Activated T-helper 9 cell treated with anti-CD3 and anti-CD28 coated beads, Interleukin-2, amount 50 U/mL, for 16 hours (primary cell): ENCODE measurements around the gene NACC1.
A peak's percentile ranks its signal among the peaks of the same experiment; 100 is the strongest.

Source experiments
- DNase-seq: peaks from one replicate; pipeline ENCODE4 v3.0.0-alpha.2; 2020; ENCODE audit warnings: low read depth

Gene NACC1

GRCh38 chr19:13100031-13100588, 18.0 kb upstream of the NACC1 start:
- DNase-seq, result no peak

GRCh38 chr19:13100841-13101589, 17.0 kb upstream of the NACC1 start:
- DNase-seq, result no peak

DNA sequence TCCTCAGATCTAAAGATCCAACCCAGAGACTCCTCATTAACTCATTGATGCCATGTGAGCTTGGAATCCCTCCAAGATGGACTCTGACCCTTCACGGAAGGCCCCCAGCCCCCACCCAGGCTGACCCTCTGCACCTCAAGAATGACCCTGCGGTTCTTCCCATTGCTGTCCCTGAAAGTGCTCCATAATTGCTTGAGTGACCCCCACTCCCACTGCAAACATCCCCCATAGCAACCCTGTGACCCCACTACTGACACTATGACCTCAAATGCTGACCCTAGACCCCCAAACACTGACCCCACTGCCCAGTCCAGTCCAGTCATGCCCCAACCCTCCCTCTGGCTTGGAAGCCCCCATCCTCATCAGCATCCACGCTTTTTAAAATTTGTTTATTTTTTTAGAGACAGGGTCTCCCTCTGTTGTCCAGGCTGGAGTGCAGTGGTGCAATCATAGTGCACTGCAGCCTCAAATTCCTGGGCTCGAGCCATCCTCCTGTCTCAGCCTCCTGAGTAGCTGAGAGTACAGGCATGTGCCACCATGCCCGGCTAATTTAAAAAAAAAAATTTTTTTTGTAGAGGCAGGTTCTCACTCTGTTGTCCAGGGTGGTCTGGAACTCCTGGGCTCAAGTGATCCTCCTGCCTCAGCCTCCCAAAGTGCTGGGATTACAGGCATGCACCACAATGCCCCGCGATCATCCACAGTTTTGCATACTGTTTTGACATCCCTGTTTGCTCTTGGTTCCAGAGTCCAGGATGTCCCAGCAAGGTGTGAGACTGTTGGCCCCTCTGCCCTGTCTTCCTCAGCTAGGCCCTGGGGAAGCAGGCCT, 16.3 kb upstream of the NACC1 start:
- DNase-seq, result no peak

DNA sequence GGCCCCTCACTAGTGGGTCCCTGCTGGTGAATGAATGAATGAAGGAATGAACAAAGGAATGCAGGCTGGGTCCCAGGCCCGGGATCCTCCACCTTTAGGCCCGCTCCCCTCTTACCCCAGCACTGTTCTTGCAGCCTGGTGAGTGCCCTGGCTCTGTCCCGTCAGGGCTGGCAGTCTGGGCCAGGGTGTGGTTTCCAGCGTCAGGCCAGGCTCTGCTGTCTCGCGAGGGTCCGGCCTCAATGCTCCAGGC, 15.7 kb upstream of the NACC1 start:
- DNase-seq, result no peak

GRCh38 chr19:13102666-13103580, 15.1 kb upstream of the NACC1 start, which contains the start of gene LYL1:
TSS of gene LYL1 (minus strand) at chr19:13102858. CDS start at chr19:13101171, 1,687 bp downstream.
- DNase-seq, result no peak

DNA sequence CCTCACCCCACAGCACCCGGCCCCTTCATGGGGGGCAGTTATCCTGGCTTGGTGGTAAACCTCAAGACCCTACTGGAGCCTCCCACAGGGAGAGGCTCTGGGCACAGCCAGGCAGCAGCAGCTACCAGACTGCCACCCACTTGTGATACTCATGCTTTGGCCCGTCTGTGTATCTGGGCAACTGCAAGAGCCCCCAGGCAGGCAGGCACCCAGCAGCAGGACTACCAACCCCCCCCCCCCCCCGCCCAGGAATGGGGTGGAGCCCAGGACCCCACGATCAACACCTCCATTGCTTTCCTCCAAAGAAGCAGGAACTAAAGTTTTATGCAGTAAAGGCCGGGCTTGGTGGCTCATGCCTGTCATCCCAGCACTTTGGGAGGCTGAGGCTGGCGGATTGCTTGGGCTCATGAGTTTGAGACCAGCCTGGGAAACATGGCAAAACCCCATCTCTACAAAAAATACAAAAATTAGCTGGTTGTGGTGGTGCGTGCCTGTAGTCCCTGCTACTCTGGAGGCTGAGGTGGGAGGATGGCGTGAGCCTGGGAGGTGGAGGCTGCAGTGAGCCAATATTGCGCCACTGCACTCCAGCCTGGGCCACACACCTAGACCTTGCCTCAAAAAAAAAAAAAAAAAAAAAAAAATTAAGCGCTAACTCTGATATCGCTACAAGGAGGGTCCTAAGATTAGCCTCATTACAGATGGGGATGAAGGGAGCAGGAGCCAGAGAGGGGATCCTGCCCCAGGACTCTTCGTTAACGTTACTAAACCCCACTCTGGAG, 14.3 kb upstream of the NACC1 start:
- no peak for DNase-seq

GRCh38 chr19:13104360-13104847, 13.7 kb upstream of the NACC1 start:
- peak; percentile 52 for DNase-seq

GRCh38 chr19:13104848-13105711, 13.0 kb upstream of the NACC1 start:
- no peak for DNase-seq

DNA sequence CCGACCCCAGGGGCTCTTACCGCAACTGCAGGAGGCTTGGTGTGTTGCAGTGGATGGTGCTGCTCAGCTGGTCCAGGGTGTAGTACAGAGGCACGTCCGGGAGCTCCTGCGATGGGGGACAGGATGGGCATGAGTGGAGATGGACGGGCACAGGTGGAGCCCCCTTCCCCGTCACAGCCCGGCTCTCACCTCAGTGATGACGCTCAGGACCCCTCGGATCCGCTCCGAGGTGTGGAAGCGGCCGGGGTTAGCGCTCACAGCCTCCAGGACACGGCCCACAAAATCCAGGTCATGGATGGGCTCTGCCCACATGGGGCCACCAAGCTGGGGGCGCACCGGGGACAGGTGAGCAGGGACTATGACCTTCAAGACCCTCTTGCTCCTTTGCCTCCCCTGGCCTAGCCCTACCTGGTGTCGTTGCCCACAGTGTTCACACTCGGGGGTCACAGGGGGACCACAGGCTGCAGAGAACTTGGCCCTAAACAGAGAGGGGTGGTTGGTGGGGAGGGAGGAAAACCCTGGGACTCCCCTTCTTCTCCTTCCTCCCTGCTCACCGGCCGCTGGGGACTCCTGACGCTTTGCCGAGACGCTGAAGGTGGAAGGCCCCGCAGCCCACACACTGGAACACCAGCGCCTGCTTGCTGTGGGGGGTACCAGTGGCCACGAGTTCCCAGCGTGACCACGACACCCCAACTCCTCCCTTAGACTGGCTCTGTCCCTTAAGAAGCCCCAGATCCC, 8.5 kb upstream of the NACC1 start:
- DNase-seq, result no peak

DNA sequence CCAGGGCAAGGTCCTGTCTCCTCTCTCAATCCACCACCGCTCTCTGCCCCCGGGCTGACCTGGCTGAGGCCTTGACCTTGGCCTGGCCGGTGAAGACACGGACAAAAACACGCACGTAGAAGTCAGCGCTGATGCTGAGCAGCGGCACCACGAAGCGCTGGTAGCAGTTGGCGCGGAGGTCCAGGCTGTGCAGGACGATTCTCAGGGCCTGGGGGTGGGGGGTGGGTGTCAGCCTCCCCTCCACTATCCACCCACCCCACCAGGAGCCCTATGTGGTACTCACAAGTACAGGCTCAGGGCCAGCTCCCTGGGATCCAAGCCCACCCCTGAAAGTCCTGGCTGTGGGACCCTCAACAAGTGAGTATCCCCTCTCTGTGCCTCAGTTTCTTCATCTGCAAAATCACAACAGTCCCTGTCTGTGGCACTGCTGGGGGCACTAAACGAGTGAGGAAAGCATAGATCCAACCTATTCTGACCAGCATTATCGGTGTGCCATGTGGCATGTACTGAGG, 7.9 kb upstream of the NACC1 start:
- no peak for DNase-seq

DNA sequence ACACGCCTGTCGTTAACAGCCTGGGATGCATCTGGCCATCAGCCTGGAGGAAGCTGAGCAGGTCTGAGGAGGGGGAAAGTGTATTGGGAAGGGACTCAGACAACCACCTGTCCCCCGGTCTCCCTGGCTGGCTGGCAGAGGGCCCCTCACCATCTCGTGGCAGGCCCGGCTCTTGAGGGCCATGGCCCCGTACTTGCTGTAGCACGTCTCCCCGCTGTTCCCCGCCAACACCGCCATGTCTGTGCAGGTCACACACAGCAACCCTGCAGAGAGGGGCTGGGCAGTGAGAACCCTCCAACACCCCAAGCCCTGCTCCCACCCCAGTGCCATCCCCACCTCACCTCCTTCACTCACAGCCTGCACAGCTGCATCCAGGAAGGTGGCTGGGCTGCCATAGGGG, 5.5 kb upstream of the NACC1 start:
- DNase-seq, result no peak

- no peak for DNase-seq
These were observed 2.2 kb upstream of the NACC1 start for GRCh38 chr19:13115936-13116281.

- peak; percentile 87 for DNase-seq
These were observed 1.5 kb upstream of the NACC1 start, which contains the start of gene TRMT1 for GRCh38 chr19:13116282-13117175. TSS of gene TRMT1 (minus strand) at chr19:13116740. CDS start at chr19:13116399, 341 bp downstream.

DNA sequence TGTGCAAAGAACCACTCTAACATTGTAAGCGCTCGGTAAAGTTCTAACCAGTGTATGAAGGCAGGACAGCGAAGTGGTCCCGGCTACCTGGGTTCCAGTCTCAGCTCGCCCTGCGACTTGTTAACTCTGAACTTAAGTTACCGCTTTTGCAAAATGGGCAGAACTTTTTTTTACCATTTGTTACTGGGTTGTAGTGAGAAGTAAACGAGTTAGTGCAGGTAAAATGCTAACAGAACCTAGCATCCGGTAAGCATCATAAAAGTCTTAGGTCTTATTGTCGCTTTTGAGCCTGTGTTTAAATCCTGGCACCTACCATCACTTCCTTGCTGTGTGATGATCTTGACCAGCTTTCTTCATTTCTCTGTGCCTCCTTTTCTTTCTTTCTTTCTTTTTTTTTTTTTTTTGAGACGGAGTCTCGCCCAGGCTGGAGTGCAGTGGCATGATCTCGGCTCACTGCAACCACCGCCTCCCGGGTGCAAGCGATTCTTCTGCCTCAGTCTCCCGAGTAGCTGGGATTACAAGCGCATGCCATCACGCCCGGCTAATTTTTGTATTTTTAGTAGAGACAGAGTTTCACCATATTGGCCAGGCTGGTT, 790 bp upstream of the NACC1 start:
- no peak for DNase-seq

- no peak for DNase-seq
These were observed 545 bp downstream of the NACC1 start for GRCh38 chr19:13118424-13119193.

- DNase-seq, result no peak
These were observed 1.6 kb downstream of the NACC1 start for GRCh38 chr19:13119627-13120026.

DNA sequence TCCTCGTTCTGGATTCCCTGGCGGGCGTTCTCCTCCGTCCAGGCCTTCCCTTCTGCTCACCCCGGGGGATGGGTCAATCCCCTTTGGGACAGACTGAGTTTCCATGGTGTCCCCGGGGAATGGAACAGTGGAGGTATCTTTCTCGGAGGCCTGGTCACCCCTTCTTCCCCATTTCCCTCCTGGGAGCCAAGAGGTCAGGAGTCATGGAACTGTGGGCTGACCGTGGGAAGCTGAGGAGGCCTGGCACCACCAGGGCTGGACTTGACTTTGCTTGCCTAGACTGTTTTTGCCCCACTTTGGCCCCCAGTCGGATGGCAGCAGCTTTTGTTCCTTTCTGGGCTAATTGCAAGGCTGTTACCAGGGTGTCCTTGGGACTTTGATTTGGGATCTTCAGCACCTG, 2.0 kb downstream of the NACC1 start:
- DNase-seq, result no peak
